OCI-LY3 (cell line): Measurements from ENCODE around the gene ECE1.
"Not testable (repeated sequence)": the region's sequence is repeated elsewhere in the genome, so short reads cannot be mapped to it uniquely, and the experiment has no call there.

ENCODE experiments used
- H2AFZ ChIP-seq: fragments of 200-600, 300-600 bp; shearing (Covaris generic); 2 replicates; pipeline ENCODE4 v1.6.0; 2014; ENCODE audit warnings: antibody characterized with exemption, low read depth, low read length
- H3K27ac ChIP-seq: fragments of 200-600, 300-600 bp; sonication (generic); 2 replicates; pipeline ENCODE4 v1.5.1; 2014; ENCODE audit warnings: mild to moderate bottlenecking, low read length, moderate library complexity, mixed read lengths
- H3K27me3 ChIP-seq: fragments of 200-600, 300-600 bp; sonication (generic); 2 replicates; pipeline ENCODE4 v1.6.1; 2014; ENCODE audit warnings: low read depth, low read length, mixed read lengths
- H3K36me3 ChIP-seq: fragments of 200-600, 300-600 bp; sonication (generic); replicated peaks from 2 replicates; pipeline ENCODE3; 2014; ENCODE audit warnings: low read depth, low read length, mixed read lengths
- H3K4me1 ChIP-seq: fragments of 300-600, 200-600 bp; sonication (generic); 2 replicates; pipeline ENCODE4 v1.6.1; 2014; ENCODE audit warnings: low read length, mixed read lengths
- H3K4me2 ChIP-seq: fragments of 200-600, 300-600 bp; sonication (generic); 2 replicates; pipeline ENCODE4 v1.6.1; 2014; ENCODE audit warnings: low read length, mixed read lengths
- H3K4me3 ChIP-seq: fragments of 300-600, 200-600 bp; sonication (generic); 2 replicates; pipeline ENCODE4 v1.5.1; 2014; ENCODE audit warnings: antibody characterized with exemption, mild to moderate bottlenecking, low read length, moderate library complexity
- H3K79me2 ChIP-seq: fragments of 300-600, 200-600 bp; shearing (Covaris generic); 2 replicates; pipeline ENCODE4 v1.6.1; 2014; ENCODE audit warnings: mild to moderate bottlenecking, low read length, mixed read lengths
- H3K9ac ChIP-seq: fragments of 300-600, 200-600 bp; shearing (Covaris generic); 2 replicates; pipeline ENCODE4 v1.6.0; 2014; ENCODE audit warnings: mild to moderate bottlenecking, low read length, moderate library complexity
- H3K9me3 ChIP-seq: fragments of 200-600, 300-600 bp; shearing (Covaris generic); 2 replicates; pipeline ENCODE4 v1.6.1; 2014; ENCODE audit warnings: low read length, mixed read lengths; ENCODE audit not compliant: insufficient read depth
- H4K20me1 ChIP-seq: fragments of 200-600, 300-600 bp; sonication (generic); 2 replicates; pipeline ENCODE4 v1.6.1; 2016; ENCODE audit warnings: low read length, mixed read lengths; ENCODE audit not compliant: insufficient read depth
- CTCF ChIP-seq: fragments of 200-600, 300-600 bp; sonication (generic); IDR thresholded peaks from 2 replicates; pipeline ENCODE4 v1.5.1; 2014; ENCODE audit warnings: antibody characterized with exemption, low read length, low read depth
- EZH2phosphoT487 ChIP-seq: fragments of 200-600 bp; shearing (Covaris generic); IDR thresholded peaks from 2 replicates; pipeline ENCODE4 v1.6.1; 2018; ENCODE audit warnings: antibody characterized with exemption, mixed run types, low read depth

ECE1 gene

GRCh38 chr1:21182181-21182731 lies 108.0 kb downstream of the ECE1 start:
- H3K4me1 ChIP-seq: peaks cover 23% of the 10 kb centered on the region
- H3K9ac ChIP-seq: no peak overlapping the region
- H3K9me3 ChIP-seq: no peaks in the 10 kb centered on the region
- no peak overlapping the region for H2AFZ ChIP-seq
- H3K4me3 ChIP-seq: no peak overlapping the region
- H3K27me3 ChIP-seq: 0 out of 2 replicates have a peak, but pooled peaks cover 3% of the 10 kb centered on the region
- H4K20me1 ChIP-seq: no peaks in the 10 kb centered on the region
- H3K27ac ChIP-seq: no peak overlapping the region
- H3K79me2 ChIP-seq: no peaks in the 10 kb centered on the region
- TF ChIP-seq CTCF: no peak
- peak overlapping the region; percentile 77 for H3K4me2 ChIP-seq
- H3K36me3 ChIP-seq: no peaks in the 10 kb centered on the region

GRCh38 chr1:21178271-21178670 lies 112.0 kb downstream of the ECE1 start:
- not testable (repeated sequence) for H3K9ac ChIP-seq, H3K4me2 ChIP-seq, H3K27me3 ChIP-seq, H3K36me3 ChIP-seq, H2AFZ ChIP-seq, H3K4me3 ChIP-seq, H3K27ac ChIP-seq, H3K9me3 ChIP-seq
- H3K4me1 ChIP-seq: peaks cover 27% of the 10 kb centered on the region
- peaks cover 28% of the 10 kb centered on the region for H3K79me2 ChIP-seq
- peaks cover 11% of the 10 kb centered on the region for H4K20me1 ChIP-seq

GRCh38 chr1:21176586-21177555 lies 113.4 kb downstream of the ECE1 start, which contains the start of gene EIF4G3:
TSS of gene EIF4G3 (minus strand) at chr1:21176897. CDS start at chr1:21002742, 174,155 bp downstream.
- no peaks in the 10 kb centered on the region for H3K36me3 ChIP-seq
- H3K4me3 ChIP-seq: peak within 1 kb of the TSS; percentile 95
- H2AFZ ChIP-seq: peak within 1 kb of the TSS; percentile 88
- H3K4me2 ChIP-seq: peak within 1 kb of the TSS; percentile 84
- H3K9ac ChIP-seq: peak within 1 kb of the TSS; percentile 81
- TF ChIP-seq EZH2phosphoT487 (no peak), CTCF (no peak)
- peak within 1 kb of the TSS; percentile 67 for H3K27ac ChIP-seq
- peaks cover 40% of the 10 kb centered on the region for H3K79me2 ChIP-seq
- peaks cover 11% of the 10 kb centered on the region for H4K20me1 ChIP-seq
- 0 out of 2 replicates have a peak, but pooled peaks cover 3% of the 10 kb centered on the region for H3K27me3 ChIP-seq
- H3K4me1 ChIP-seq: peaks cover 18% of the 10 kb centered on the region
- H3K9me3 ChIP-seq: no peaks in the 10 kb centered on the region

GRCh38 chr1:21175670-21176581 lies 114.3 kb downstream of the ECE1 start:
- H2AFZ ChIP-seq: 0 out of 2 replicates have a peak overlapping the region, but pooled peaks have one; percentile 54
- 0 out of 2 replicates have a peak, but pooled peaks cover under 1% of the 10 kb centered on the region for H3K27me3 ChIP-seq
- TF ChIP-seq EZH2phosphoT487: no peak
- TF ChIP-seq CTCF: no peak
- H3K4me2 ChIP-seq: peak overlapping the region; percentile 84
- H3K27ac ChIP-seq: peak overlapping the region; percentile 67
- no peaks in the 10 kb centered on the region for H3K9me3 ChIP-seq
- peak overlapping the region; percentile 81 for H3K9ac ChIP-seq
- peaks cover 47% of the 10 kb centered on the region for H3K79me2 ChIP-seq
- no peaks in the 10 kb centered on the region for H3K36me3 ChIP-seq
- H3K4me1 ChIP-seq: peaks cover 17% of the 10 kb centered on the region
- peaks cover 15% of the 10 kb centered on the region for H4K20me1 ChIP-seq
- H3K4me3 ChIP-seq: peak overlapping the region; percentile 95
